GM19025 (cell line): Measurements from ENCODE around the gene VSIG2.
"Not testable (repeated sequence)": the region's sequence is repeated elsewhere in the genome, so short reads cannot be mapped to it uniquely, and the experiment has no call there.

Experiments used
- ATAC-seq: cut with Tn5 transposase; IDR thresholded peaks from one replicate; pipeline ENCODE4 v1.9.1; 2021; ENCODE audit warnings: mild to moderate bottlenecking, low read depth, moderate library complexity; ENCODE audit not compliant: unreplicated experiment

The VSIG2 gene, protein sequence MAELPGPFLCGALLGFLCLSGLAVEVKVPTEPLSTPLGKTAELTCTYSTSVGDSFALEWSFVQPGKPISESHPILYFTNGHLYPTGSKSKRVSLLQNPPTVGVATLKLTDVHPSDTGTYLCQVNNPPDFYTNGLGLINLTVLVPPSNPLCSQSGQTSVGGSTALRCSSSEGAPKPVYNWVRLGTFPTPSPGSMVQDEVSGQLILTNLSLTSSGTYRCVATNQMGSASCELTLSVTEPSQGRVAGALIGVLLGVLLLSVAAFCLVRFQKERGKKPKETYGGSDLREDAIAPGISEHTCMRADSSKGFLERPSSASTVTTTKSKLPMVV

GRCh38 chr11:124751741-124752470 lies at the start of gene VSIG2:
TSS of gene VSIG2 (minus strand) at chr11:124752255. CDS start at chr11:124752137, 118 bp downstream.
- no peak for ATAC-seq

DNA sequence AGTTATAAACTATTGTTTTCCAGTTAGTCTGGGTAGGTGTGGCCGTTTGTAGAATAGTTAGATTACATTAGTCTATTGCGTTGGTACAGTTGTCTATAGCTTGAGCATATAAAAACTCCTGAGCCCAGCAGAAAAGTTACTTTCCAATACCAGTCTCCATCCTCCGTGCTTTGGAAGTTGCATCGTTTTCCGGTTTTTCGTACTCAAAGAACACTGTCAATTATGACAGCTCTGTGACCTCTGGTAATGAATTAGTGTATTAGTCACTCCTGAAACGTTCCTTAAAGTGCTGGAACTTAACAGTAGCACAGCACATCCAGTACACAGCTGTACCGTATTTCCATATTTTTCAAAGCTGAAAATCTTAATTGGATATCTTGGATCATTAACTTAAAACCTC lies 49.0 kb upstream of the VSIG2 start:
- ATAC-seq: no peak

DNA sequence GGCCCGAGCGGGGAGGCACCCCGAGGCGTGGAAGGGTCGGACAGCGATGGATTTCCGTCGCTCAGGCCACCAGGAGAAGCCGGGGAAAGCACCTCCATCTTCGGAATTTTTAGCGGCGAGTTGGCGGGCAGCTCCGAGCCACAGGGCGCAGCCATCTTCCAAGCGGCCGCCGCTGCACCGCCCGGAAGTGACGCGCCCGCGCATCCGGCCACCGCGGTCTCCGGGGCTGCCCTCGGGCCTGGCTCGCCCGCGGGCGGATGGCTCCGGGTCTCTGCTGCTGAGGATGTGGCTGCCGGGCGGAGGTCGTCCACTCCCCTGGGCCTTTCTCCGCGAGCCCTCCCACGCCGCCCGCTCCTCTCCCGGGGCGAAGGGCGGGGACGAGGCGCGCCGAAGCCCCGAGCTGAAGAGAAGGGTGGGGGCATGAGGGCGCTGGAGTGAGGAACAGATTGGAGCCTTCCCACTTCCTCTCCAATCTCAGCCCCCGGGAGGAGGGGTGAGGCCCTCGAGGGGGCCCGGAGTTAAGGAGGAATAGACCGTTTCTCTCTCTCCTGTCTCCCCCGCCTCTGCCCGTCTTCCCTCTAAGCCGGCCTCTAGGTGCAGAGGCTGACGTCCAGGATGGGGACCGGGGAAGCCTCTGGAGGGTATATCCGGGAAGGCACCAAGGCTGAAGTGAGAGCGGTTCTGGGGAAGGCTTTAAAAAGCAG lies 48.3 kb upstream of the VSIG2 start, which contains the start of gene MSANTD2:
Gene MSANTD2, minus strand, starts transcription at position 181 of the 704 bp plus-strand sequence. Its CDS starts 26 bp downstream, at position 155.
- ATAC-seq: peak; percentile 85

- peak; percentile 31 for ATAC-seq
These were observed 47.5 kb upstream of the VSIG2 start for GRCh38 chr11:124799348-124800225.

DNA sequence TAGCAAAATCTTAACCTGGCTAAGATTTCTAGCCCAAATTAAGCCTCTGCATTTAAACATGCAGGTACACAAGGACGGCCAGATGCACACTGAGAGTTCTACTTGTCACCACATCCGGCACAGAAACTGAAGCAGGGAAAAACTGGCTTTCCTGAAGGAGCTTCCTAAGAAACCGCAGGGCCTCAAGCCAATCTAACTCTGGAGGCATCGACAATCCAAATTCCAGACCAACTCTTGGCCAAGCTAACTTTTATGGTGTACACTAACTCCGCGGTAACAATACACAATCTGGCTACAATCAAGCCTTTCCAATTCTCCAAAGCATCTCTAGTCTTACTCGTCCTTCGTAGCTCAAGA lies 46.9 kb upstream of the VSIG2 start:
- peak; percentile 6 for ATAC-seq

- ATAC-seq: no peak
These were observed 44.3 kb upstream of the VSIG2 start for GRCh38 chr11:124796312-124796711.

GRCh38 chr11:124793466-124794278 lies 41.6 kb upstream of the VSIG2 start:
- ATAC-seq: no peak

DNA sequence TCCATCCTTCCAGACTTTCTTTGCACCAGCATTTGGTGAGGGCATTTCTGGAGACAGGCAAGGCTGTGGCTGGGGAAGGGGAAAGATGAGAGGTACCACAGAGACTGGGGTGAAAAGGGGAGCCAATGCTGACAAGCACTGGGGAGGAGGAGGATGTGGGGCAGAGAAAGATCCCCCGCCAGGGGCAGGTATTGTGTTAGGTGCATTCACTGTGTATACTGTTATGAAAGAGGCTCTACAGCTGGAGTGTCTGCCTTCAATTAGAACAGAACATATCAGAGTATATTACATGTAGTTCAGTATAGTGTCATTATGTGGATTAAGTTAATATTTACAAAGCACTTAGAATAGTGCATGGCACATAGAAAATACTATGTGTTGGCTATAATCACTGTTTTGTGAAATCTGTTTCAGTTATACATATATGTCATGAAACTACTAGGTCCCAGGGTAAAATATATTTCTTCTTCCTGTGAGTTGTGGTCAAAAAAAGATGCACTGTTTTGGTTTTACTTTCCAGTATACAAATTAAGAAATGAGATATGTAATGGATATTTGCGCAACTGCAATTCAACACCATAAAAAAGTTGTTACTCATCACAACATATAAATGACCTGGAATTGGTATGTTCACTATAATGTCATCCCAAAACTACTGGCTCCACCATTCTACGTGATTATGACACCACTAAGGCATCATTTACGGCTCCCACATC lies 39.7 kb upstream of the VSIG2 start:
- ATAC-seq: no peak

DNA sequence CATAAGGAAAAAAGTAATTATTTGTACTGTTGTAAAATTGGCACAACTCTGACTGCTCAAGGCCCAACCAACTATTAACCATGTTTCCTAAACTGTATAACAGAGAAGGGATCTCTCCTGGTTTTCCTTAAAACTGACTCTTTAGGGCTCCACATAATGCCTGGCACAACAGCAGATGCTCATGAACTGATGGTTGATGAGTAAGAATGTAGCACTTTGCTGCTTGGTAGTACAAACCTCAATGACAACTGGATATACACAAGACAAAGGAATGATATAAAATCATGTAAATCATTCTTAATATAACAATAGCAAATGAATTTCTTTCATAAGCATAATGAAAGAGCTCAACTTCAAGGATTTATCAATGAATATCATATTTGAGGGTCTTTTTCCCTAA lies 36.5 kb upstream of the VSIG2 start:
- ATAC-seq: no peak

GRCh38 chr11:124784051-124784450 lies 32.0 kb upstream of the VSIG2 start:
- ATAC-seq: no peak

DNA sequence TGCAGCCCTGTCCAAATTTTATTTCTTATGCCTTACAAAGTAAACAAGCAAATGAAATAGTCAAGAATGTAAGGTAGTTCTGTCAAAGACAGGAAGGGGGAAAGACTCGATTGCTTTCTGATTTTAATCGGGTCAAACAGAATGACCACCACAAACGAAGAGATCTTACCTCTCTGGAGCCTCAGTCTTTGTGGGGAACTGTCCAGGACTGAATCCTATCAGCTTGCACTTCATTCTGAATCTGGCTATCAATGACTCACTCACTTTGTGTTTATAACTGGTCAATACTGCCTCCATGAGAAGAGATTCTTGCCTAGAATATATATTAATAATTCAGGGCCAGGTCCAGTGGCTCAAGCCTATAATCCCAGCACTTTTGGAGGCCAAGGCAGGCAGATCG lies 30.9 kb upstream of the VSIG2 start:
- ATAC-seq: no peak

- ATAC-seq: no peak
These were observed 27.5 kb upstream of the VSIG2 start for GRCh38 chr11:124779568-124779967.

GRCh38 chr11:124778281-124778680 lies 26.2 kb upstream of the VSIG2 start:
- no peak for ATAC-seq

- ATAC-seq: no peak
These were observed 25.0 kb upstream of the VSIG2 start for GRCh38 chr11:124776865-124777645.

- not testable (repeated sequence) for ATAC-seq
These were observed 18.9 kb upstream of the VSIG2 start for GRCh38 chr11:124770959-124771358.

DNA sequence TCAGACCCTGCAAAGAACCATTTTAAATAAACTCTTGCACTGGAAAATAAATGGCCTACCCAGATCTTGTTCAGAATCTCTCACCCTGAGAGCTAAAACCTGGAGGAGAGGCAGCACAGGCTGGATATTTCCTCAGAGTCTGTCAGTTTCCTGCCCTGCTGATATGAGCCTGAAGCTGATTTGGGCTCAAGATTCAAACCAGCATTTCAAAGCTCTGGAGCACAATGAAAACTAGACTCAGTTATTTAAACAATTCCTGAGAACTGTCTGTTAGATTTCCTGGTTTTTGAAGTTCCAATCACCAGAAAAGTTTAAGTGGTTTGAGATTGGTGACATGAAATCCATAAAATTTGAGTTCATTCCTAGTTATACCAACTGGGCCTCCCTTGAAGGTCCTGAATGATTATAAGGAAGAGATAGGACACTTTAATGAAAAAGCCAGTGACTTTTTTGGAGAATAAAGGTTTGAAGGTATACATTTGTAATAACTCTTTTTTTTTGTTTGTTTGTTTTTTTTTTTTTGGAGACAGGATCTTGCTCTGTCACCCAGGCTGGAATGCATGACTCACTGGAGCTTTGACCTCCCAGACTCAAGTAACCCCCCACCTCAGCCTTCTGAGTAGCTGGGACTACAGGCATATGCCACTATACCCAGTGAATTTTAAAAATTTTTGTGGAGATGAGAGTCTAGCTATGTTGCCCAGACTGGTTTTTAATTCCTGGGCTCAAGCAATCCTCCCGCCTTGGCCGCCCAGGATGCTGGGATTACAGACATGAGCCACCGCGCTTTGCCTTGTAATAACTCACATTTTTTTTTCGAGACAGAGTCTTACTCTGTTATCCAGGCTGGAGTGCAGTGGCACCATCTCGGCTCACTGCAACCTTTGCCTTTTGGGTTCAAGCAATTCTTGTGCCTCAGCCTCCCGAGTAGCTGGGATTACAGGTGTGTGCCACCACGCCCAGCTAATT lies 18.0 kb upstream of the VSIG2 start:
- ATAC-seq: no peak

DNA sequence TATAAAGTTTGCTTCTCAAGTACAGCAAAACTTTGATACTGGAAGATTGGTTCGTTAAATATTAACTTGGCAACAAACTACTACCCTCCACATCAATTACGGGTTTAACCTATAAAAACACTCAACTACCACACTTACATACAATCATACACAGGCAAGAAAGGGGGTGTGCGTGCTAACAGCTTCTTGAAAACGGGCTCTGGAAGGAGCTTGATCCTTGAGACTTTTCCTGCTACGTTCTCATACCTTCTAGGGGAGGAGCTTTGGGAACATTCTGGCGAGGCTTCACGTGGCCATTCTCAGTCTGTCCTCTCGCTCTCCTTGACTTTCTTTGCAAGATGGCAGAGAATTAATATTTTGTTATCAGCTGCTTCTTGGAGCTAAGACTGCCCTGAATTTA lies 16.9 kb upstream of the VSIG2 start:
- no peak for ATAC-seq
